Astrocyte of the spinal cord (primary cell): ENCODE results near the gene FBLL1.
A peak's percentile ranks its signal among the peaks of the same experiment; 100 is the strongest.

Experiments
- DNase-seq: peaks from one replicate; pipeline ENCODE4 v3.0.0; 2011; ENCODE audit warnings: low read depth, low spot score
- H3K4me3 ChIP-seq: 2 replicates; pipeline ENCODE4 v1.5.1; 2011; ENCODE audit warnings: low read depth, mild to moderate bottlenecking, low read length, moderate library complexity
- CTCF ChIP-seq: IDR thresholded peaks from 2 replicates; pipeline ENCODE4 v1.5.1; 2012; ENCODE audit warnings: low read depth, mild to moderate bottlenecking, low read length, inconsistent platforms
- in situ Hi-C: cut with HindIII; loops from 2 replicates; pipeline ENCODE4 v1.10.0; 2017; ENCODE audit warnings: low sequenced_read_pairs

FBLL1 gene

GRCh38 chr5:168552146-168552545 is 23.0 kb downstream of the FBLL1 start:
- H3K4me3 ChIP-seq = no peak overlapping the region
- peak; percentile 93 for DNase-seq
- in situ Hi-C loops = no loop called here
- TF ChIP-seq CTCF = no peak

GRCh38 chr5:168553377-168554130 is 24.4 kb downstream of the FBLL1 start:
- TF ChIP-seq CTCF = no peak
- in situ Hi-C loops = no loop called here
- no peak for DNase-seq

GRCh38 chr5:168557389-168557788 is 28.3 kb downstream of the FBLL1 start:
- no peak for DNase-seq
- in situ Hi-C loops = no loop called here
- no peak overlapping the region for H3K4me3 ChIP-seq
- TF ChIP-seq CTCF = no peak

More at GRCh38 chr5:168553377-168554130, 24.4 kb downstream of the FBLL1 start:
- no peak overlapping the region for H3K4me3 ChIP-seq

GRCh38 chr5:168562279-168562678 is 33.2 kb downstream of the FBLL1 start:
- in situ Hi-C loops = no loop called here
- no peak overlapping the region for H3K4me3 ChIP-seq
- DNase-seq = no peak
- TF ChIP-seq CTCF = no peak

GRCh38 chr5:168563959-168564358 is 34.9 kb downstream of the FBLL1 start:
- in situ Hi-C loops = no loop called here
- no peak overlapping the region for H3K4me3 ChIP-seq
- no peak for DNase-seq
- TF ChIP-seq CTCF = no peak

GRCh38 chr5:168568738-168569137 is 39.6 kb downstream of the FBLL1 start:
- in situ Hi-C loops = no loop called here
- TF ChIP-seq CTCF = no peak
- H3K4me3 ChIP-seq = no peak overlapping the region
- DNase-seq = no peak
